CD4-positive, CD25-positive, alpha-beta regulatory T cell (primary cell): Measurements from ENCODE around the gene NFASC. TPM values are rescaled to one million over a fixed set of nuclear protein-coding genes. Genes with fewer than 3 reads are reported as not detected.

ENCODE experiments used
- ATAC-seq, 2 donors: fragments of 150-1000 bp; cut with Tn5 transposase; one replicate each; pipeline ENCODE4 v1.10.0; 2021; ENCODE audit warnings: low read depth in 2 of 2, moderate number of reproducible peaks in 2 of 2, moderate library complexity in 1 of 2
- DNase-seq, 3 donors: peaks; one replicate each; pipeline versions ENCODE4 v3.0.0 to v3.0.0-alpha.2; 2012 to 2022; ENCODE audit warnings: mixed read lengths in 1 of 3
- H3K27ac ChIP-seq: one replicate; pipeline ENCODE4 v1.7.0; 2013; ENCODE audit warnings: mild to moderate bottlenecking, low read length; ENCODE audit not compliant: insufficient read depth, poor library complexity, severe bottlenecking
- H3K27me3 ChIP-seq: one replicate; pipeline ENCODE4 v1.7.0; 2013; ENCODE audit warnings: low read length; ENCODE audit not compliant: control insufficient read depth, insufficient read depth
- H3K36me3 ChIP-seq: one replicate; pipeline ENCODE4 v1.7.0; 2013; ENCODE audit warnings: mild to moderate bottlenecking, low read length, moderate library complexity; ENCODE audit not compliant: control insufficient read depth, insufficient read depth
- H3K4me1 ChIP-seq: 2 replicates; pipeline ENCODE4 v1.7.0; 2013; ENCODE audit warnings: mild to moderate bottlenecking, low read length; ENCODE audit not compliant: insufficient read depth, control insufficient read depth, poor library complexity, severe bottlenecking
- H3K4me3 ChIP-seq: one replicate; pipeline ENCODE4 v1.7.0; 2013; ENCODE audit warnings: low read depth, mild to moderate bottlenecking, low read length, moderate library complexity
- H3K9me3 ChIP-seq, 2 experiments: 1 replicate in 1 of 2; 2 replicates in 1 of 2; pipeline ENCODE4 v1.7.0; 2013; ENCODE audit warnings: low read length in 2 of 2, mild to moderate bottlenecking in 1 of 2, moderate library complexity in 1 of 2; ENCODE audit not compliant: control insufficient read depth in 2 of 2
- H3K27ac Mint-ChIP-seq, 3 donors: one replicate each; pipeline ENCODE4 v1.8.0; 2020 to 2022; ENCODE audit warnings: mild to moderate bottlenecking in 3 of 3, mixed read lengths in 3 of 3, moderate library complexity in 2 of 3
- H3K27me3 Mint-ChIP-seq: one replicate; pipeline ENCODE4 v1.8.0; 2022; ENCODE audit warnings: mild to moderate bottlenecking, mixed read lengths
- H3K36me3 Mint-ChIP-seq: one replicate; pipeline ENCODE4 v1.8.0; 2020; ENCODE audit warnings: mixed read lengths
- H3K4me1 Mint-ChIP-seq, 4 donors: one replicate each; pipeline ENCODE4 v1.8.0; 2020 to 2022; ENCODE audit warnings: mixed read lengths in 4 of 4, mild to moderate bottlenecking in 1 of 4
- H3K4me3 Mint-ChIP-seq, 4 donors: one replicate each; pipeline ENCODE4 v1.8.0; 2020 to 2022; ENCODE audit warnings: mild to moderate bottlenecking in 4 of 4, mixed read lengths in 4 of 4, moderate library complexity in 3 of 4
- H3K9me3 Mint-ChIP-seq, 7 donors: one replicate each; pipeline ENCODE4 v1.8.0; 2020 to 2022; ENCODE audit warnings: mixed read lengths in 7 of 7, mild to moderate bottlenecking in 3 of 7, moderate library complexity in 2 of 7
- polyA plus RNA-seq, 4 donors: library from polyadenylated mRNA; unstranded; fragments of 300-500 nt; fragmentation: Illumina TruSeq; gene quantifications; one replicate each; pipeline ENCODE4 v1.2.3, GENCODE V29; 2021
- total RNA-seq: library from RNA; stranded (reverse); gene quantifications from one replicate; pipeline ENCODE4 v1.2.3, GENCODE V29; 2022

Gene NFASC
- total and polyA plus RNA-seq, 5 donors from 2014 or later, result not detected

DNA sequence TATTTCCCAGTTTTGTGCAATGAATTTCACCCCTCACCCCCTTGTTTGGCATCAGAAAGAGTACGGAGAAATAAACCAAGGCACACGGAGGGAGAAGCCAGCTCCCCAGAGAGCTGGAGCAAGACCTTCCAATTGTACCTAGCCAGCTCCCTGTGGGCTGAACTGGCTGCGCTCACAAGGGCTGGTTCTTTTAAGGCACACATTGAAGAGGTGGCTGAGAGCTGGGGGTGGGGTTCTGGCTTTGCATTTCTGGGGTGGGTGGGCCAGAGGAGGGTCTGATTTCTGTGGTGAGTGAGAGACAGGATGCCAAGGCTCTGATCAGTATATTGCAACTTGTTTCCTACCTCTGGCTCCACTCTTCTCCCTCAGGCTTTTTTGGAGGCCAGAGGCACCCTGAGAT is 39.5 kb upstream of the NFASC start:
- ATAC-seq (no peak), DNase-seq (no peak)
- H3K4me1 ChIP-seq, result peaks cover 5% of the 10 kb centered on the region
- no peak overlapping the region for H3K27ac ChIP-seq
- peaks cover 53% of the 10 kb centered on the region for H3K27me3 Mint-ChIP-seq
- peak overlapping the region in 1 of 3 donors; percentile 52 for H3K27ac Mint-ChIP-seq
- H3K27me3 ChIP-seq, result peaks cover 6% of the 10 kb centered on the region
- no peaks in the 10 kb centered on the region for H3K36me3 ChIP-seq
- no peaks in the 10 kb centered on the region for H3K9me3 ChIP-seq
- peaks cover 0 to 2% (median 0%) of the 10 kb centered on the region in 7 donors for H3K9me3 Mint-ChIP-seq
- no peak overlapping the region for H3K4me3 ChIP-seq
- no peak overlapping the region for H3K4me3 Mint-ChIP-seq
- H3K36me3 Mint-ChIP-seq, result no peaks in the 10 kb centered on the region
- H3K4me1 Mint-ChIP-seq, result peaks cover 0 to 5% (median 0%) of the 10 kb centered on the region in 4 donors

DNA sequence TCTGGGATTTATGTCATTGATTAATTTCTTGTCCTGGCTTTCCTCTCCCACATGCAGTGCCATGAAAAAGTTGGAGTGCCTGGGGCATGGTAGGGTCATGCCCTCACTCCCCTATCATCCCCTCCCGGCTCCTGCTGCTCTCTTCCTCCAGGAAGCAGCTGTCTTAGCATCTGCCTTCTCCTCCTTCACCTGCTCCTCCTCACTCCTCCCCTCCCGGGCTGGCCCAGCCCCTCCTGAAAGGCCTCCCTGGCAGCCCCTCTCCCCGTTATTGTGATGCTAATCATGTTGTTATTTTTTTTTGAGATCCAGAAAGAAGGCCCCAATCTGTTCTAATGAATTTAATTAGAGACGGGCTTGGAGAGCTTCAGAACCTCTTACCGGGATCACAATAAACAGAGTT is 36.3 kb upstream of the NFASC start:
- H3K9me3 Mint-ChIP-seq, result peaks cover 0 to 5% (median 1%) of the 10 kb centered on the region in 7 donors
- no peaks in the 10 kb centered on the region for H3K9me3 ChIP-seq
- no peaks in the 10 kb centered on the region for H3K36me3 Mint-ChIP-seq
- ATAC-seq (no peak), DNase-seq (no peak)
- no peaks in the 10 kb centered on the region for H3K36me3 ChIP-seq
- H3K27ac ChIP-seq, result no peak overlapping the region
- H3K4me1 ChIP-seq, result no peaks in the 10 kb centered on the region
- H3K27ac Mint-ChIP-seq, result no peak overlapping the region
- no peak overlapping the region for H3K4me3 ChIP-seq
- H3K27me3 ChIP-seq, result peaks cover 6% of the 10 kb centered on the region
- H3K4me1 Mint-ChIP-seq, result peaks cover 0 to under 1% (median 0%) of the 10 kb centered on the region in 4 donors
- no peak overlapping the region for H3K4me3 Mint-ChIP-seq
- peaks cover 34% of the 10 kb centered on the region for H3K27me3 Mint-ChIP-seq

DNA sequence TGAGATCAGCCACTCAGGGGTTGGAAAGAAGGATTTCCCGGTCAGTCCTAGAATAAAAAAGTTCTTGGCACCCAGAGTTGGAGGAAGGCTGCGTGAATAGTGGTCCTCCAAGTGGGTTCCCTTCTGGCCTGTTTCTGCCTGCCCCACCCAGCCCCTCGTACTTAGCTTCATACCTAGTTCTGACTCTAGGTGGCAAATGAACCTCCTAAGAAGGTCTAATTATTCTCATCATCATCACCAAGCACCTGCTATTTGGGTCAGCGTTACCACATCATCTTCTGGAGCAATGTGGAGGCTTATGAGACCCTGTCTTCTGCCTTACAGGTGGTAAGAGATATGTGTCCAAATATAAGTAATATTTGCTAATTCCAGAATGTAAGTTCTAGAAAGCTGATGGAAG is 35.9 kb upstream of the NFASC start:
- H3K27me3 Mint-ChIP-seq, result peaks cover 30% of the 10 kb centered on the region
- DNase-seq, result no peak
- peaks cover 0 to 5% (median 1%) of the 10 kb centered on the region in 7 donors for H3K9me3 Mint-ChIP-seq
- H3K36me3 Mint-ChIP-seq, result no peaks in the 10 kb centered on the region
- no peak for ATAC-seq
- Histone ChIP-seq H3K36me3 (no peaks in the 10 kb centered on the region), H3K27ac (no peak overlapping the region), H3K27me3 (peaks cover 6% of the 10 kb centered on the region), H3K4me1 (no peaks in the 10 kb centered on the region), H3K4me3 (no peak overlapping the region), H3K9me3 (no peaks in the 10 kb centered on the region)
- H3K4me3 Mint-ChIP-seq, result no peak overlapping the region
- no peaks in the 10 kb centered on the region for H3K4me1 Mint-ChIP-seq
- H3K27ac Mint-ChIP-seq, result no peak overlapping the region

DNA sequence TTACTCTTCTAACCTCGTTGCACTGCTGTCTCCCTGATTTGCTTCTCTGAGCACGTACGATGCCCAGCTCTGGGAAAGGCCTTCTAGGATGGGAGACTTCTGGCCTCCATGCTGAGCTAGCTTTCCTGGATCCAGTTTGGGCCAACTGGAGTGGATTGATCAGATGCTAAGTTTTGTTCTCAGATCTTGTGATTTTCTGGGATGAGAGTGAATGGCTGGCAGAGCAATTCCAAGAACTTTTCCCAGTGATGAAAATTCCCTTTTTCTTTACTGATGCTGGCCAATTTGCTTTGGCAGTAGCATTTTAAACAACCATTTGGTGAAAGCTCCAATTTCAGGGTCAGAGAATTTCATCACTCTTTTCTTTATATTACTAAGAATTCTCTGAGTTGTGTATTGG is 34.9 kb upstream of the NFASC start:
- H3K36me3 ChIP-seq, result no peaks in the 10 kb centered on the region
- H3K27me3 ChIP-seq, result peaks cover 4% of the 10 kb centered on the region
- no peak overlapping the region for H3K27ac Mint-ChIP-seq
- H3K4me3 ChIP-seq, result no peak overlapping the region
- no peak for ATAC-seq
- H3K4me1 ChIP-seq, result no peaks in the 10 kb centered on the region
- peaks cover 23% of the 10 kb centered on the region for H3K27me3 Mint-ChIP-seq
- no peaks in the 10 kb centered on the region for H3K36me3 Mint-ChIP-seq
- peaks cover 0 to 6% (median 1%) of the 10 kb centered on the region in 7 donors for H3K9me3 Mint-ChIP-seq
- no peaks in the 10 kb centered on the region for H3K9me3 ChIP-seq
- no peaks in the 10 kb centered on the region for H3K4me1 Mint-ChIP-seq
- no peak overlapping the region for H3K27ac ChIP-seq
- H3K4me3 Mint-ChIP-seq, result no peak overlapping the region
- DNase-seq, result no peak

DNA sequence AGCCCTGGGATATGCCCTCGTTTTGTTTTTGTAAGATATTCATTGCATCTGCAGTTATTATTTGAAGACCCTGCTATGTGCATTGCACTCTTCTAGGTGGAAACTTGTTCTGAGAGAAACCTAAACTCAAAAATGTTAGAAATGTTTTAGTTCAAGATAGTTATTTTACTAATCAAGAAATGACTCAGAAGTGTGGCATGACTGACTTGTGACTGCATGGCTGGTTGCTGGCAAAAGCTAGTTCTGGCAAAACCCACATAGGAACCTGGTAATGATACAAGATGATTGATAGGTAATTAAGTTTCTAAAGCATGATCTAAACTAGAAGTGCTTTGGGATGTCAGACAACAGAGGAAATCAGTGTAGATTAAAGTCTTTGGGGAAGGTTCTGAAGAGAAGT is 33.8 kb upstream of the NFASC start:
- H3K4me3 ChIP-seq, result no peak overlapping the region
- ATAC-seq (no peak), DNase-seq (no peak)
- H3K27me3 Mint-ChIP-seq, result peaks cover 20% of the 10 kb centered on the region
- peaks cover 0 to 3% (median 0%) of the 10 kb centered on the region in 4 donors for H3K4me1 Mint-ChIP-seq
- no peak overlapping the region for H3K4me3 Mint-ChIP-seq
- peaks cover 0 to 6% (median 1%) of the 10 kb centered on the region in 7 donors for H3K9me3 Mint-ChIP-seq
- no peaks in the 10 kb centered on the region for H3K36me3 ChIP-seq
- H3K9me3 ChIP-seq, result no peaks in the 10 kb centered on the region
- no peaks in the 10 kb centered on the region for H3K36me3 Mint-ChIP-seq
- no peak overlapping the region for H3K27ac Mint-ChIP-seq
- no peaks in the 10 kb centered on the region for H3K4me1 ChIP-seq
- no peak overlapping the region for H3K27ac ChIP-seq
- H3K27me3 ChIP-seq, result peaks cover 2% of the 10 kb centered on the region

DNA sequence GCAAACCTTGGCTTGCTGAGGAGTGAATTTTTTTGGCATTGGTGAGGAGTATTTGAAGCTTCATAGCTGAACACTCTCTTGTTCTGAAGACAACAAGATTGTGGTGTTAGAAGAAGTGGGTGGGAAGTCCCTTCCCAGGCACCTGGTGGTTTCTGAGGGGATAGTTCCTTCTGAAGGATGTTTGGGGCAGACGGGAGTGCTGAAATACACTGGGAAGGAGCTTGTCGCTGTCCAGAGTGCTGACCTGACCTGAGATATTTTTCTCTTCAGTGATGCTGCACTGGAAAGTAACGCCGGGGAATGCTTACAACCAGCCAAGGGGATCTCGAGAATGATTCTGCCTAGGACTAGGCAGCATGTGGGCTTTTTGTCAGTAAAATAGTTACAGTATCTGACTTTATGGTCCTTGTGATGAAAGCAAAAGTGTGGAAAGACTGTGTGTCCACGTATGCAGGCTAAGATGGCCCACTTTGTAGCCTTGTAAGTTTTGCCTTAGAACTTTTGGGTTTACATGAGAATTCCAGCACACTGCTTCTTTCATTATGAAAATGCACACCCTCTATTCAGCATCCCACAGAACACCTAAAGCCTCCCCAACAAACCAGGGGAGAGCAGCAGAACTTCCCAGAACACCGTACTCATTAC is 33.1 kb upstream of the NFASC start:
- Histone ChIP-seq H3K27ac (no peak overlapping the region), H3K27me3 (peaks cover 2% of the 10 kb centered on the region), H3K4me1 (no peaks in the 10 kb centered on the region), H3K9me3 (no peaks in the 10 kb centered on the region), H3K4me3 (no peak overlapping the region), H3K36me3 (no peaks in the 10 kb centered on the region)
- Mint-ChIP-seq H3K27ac (no peak overlapping the region), H3K9me3 (peaks cover 0 to 6% (median 1%) of the 10 kb centered on the region in 7 donors), H3K4me1 (peaks cover 0 to 5% (median 0%) of the 10 kb centered on the region in 4 donors), H3K36me3 (no peaks in the 10 kb centered on the region), H3K27me3 (peaks cover 13% of the 10 kb centered on the region), H3K4me3 (no peak overlapping the region)
- ATAC-seq, result no peak
- peak in 1 of 3 donors; percentile 13 for DNase-seq

DNA sequence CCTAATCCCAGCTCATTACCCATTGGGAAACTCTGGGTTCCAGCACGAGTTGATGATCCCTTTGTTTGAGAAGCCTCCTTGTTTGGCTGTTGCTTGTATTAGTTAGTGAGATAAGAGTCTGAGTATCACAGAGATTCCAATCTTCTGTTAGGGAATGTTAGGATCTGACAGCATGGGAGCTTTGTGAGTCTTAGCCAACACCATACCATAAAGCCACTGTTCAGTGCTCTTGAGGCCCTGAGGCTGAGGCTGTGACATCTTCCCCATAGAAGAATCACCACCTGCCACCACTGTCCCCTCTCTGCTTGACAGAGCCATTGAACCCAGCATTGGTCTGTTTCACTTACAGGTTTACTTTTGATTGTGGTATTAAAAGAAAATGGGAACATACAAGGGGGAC is 29.3 kb upstream of the NFASC start:
- Histone ChIP-seq H3K27me3 (no peaks in the 10 kb centered on the region), H3K27ac (no peak overlapping the region), H3K36me3 (no peaks in the 10 kb centered on the region), H3K4me1 (no peaks in the 10 kb centered on the region), H3K9me3 (no peaks in the 10 kb centered on the region), H3K4me3 (no peak overlapping the region)
- Mint-ChIP-seq H3K9me3 (peaks cover 0 to 4% (median 1%) of the 10 kb centered on the region in 7 donors), H3K4me3 (no peak overlapping the region), H3K36me3 (no peaks in the 10 kb centered on the region), H3K4me1 (peaks cover 0 to 5% (median 0%) of the 10 kb centered on the region in 4 donors), H3K27me3 (peaks cover 3% of the 10 kb centered on the region), H3K27ac (no peak overlapping the region)
- ATAC-seq, result no peak
- DNase-seq, result no peak

DNA sequence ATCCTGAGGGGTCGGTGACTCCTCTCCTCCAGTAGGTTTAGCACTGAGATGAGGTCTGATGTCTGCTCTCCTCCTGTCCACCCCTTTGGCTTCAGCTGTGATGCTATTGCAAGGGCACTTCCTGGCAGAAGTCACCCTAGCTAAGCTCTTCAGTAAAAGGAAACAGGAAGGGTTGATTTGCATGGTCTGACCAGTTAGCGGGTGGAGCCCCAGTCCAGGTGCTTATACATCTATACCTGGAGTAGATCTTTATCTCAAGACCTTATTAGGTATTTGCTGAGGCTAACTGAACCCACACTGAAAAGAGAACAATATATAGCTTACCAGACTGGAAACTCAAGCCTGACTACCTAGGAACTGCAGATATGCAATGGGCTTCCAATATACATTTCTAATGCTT is 28.9 kb upstream of the NFASC start:
- H3K36me3 Mint-ChIP-seq, result no peaks in the 10 kb centered on the region
- H3K4me1 ChIP-seq, result no peaks in the 10 kb centered on the region
- H3K4me1 Mint-ChIP-seq, result peaks cover 0 to 5% (median 0%) of the 10 kb centered on the region in 4 donors
- H3K9me3 Mint-ChIP-seq, result peaks cover 0 to 4% (median 1%) of the 10 kb centered on the region in 7 donors
- no peak overlapping the region for H3K27ac Mint-ChIP-seq
- H3K36me3 ChIP-seq, result no peaks in the 10 kb centered on the region
- no peaks in the 10 kb centered on the region for H3K27me3 ChIP-seq
- no peaks in the 10 kb centered on the region for H3K9me3 ChIP-seq
- no peaks in the 10 kb centered on the region for H3K27me3 Mint-ChIP-seq
- ATAC-seq, result peak in 1 of 2 donors; percentile 18
- no peak overlapping the region for H3K4me3 ChIP-seq
- H3K27ac ChIP-seq, result no peak overlapping the region
- H3K4me3 Mint-ChIP-seq, result no peak overlapping the region
- peak in 1 of 3 donors; percentile 18 for DNase-seq
